IMR-90 (cell line): Measurements from ENCODE around the gene BOD1L1. TPM values are rescaled to one million over a fixed set of nuclear protein-coding genes. Genes with fewer than 3 reads are reported as not detected.

Experiments used
- ATAC-seq: fragments of 200-7000 bp; cut with Tn5 transposase; 2 replicates; pipeline ENCODE4 v1.9.1; 2020; ENCODE audit warnings: low read depth, mild to moderate bottlenecking, moderate library complexity
- BruUV-seq: library from RNA; stranded (reverse); fragments of 400-500 nt; replicated peaks from 2 replicates; lab custom pipeline; 2021; lab: Mats Ljungman, UMichigan
- CTCF ChIA-PET: fragments of 300-600 bp; formaldehyde crosslinking; extraction: SDS; loops from one replicate; lab custom pipeline; 2021; ENCODE audit warnings: antibody characterized with exemption; lab: Yijun Ruan, JAX
- POLR2A ChIA-PET: fragments of 300-600 bp; sonication (Branson Sonifier 250); formaldehyde crosslinking; loops from one replicate; lab custom pipeline; 2022; ENCODE audit warnings: antibody characterized with exemption; ENCODE audit not compliant: unreplicated experiment; lab: Charles Lee
- DNase-seq: peaks from one replicate; pipeline ENCODE4 v3.0.0; 2013
- H2AFZ ChIP-seq: replicated peaks from 2 replicates; pipeline ENCODE3; 2013; ENCODE audit warnings: low read length, mild to moderate bottlenecking; ENCODE audit not compliant: poor library complexity
- H2AK5ac ChIP-seq: 2 replicates; pipeline ENCODE4 v1.6.1; 2013; ENCODE audit warnings: low read depth, low read length, inconsistent platforms
- H2AK9ac ChIP-seq: replicated peaks from 2 replicates; pipeline ENCODE3; 2013; ENCODE audit warnings: mild to moderate bottlenecking, low read depth, low read length, moderate library complexity; ENCODE audit not compliant: poor library complexity
- H2BK120ac ChIP-seq: 2 replicates; pipeline ENCODE4 v1.6.1; 2013; ENCODE audit warnings: low read depth, low read length, inconsistent platforms
- H2BK15ac ChIP-seq: 3 replicates; pipeline ENCODE4 v1.6.1; 2013; ENCODE audit warnings: low read depth, low read length, inconsistent platforms
- H2BK20ac ChIP-seq: 2 replicates; pipeline ENCODE4 v1.6.1; 2013; ENCODE audit warnings: low read depth, mild to moderate bottlenecking, inconsistent platforms, low read length, moderate library complexity
- H2BK5ac ChIP-seq: 2 replicates; pipeline ENCODE4 v1.6.1; 2013; ENCODE audit warnings: mild to moderate bottlenecking, low read depth, low read length, inconsistent platforms; ENCODE audit not compliant: poor library complexity, severe bottlenecking
- H3K14ac ChIP-seq: replicated peaks from 2 replicates; pipeline ENCODE4 v1.6.1; 2013; ENCODE audit warnings: low read depth, low read length, inconsistent platforms
- H3K18ac ChIP-seq: 2 replicates; pipeline ENCODE4 v1.6.1; 2013; ENCODE audit warnings: low read depth, low read length, control low read depth
- H3K23ac ChIP-seq: 2 replicates; pipeline ENCODE4 v1.6.1; 2013; ENCODE audit warnings: low read depth, low read length, inconsistent platforms
- H3K27ac ChIP-seq: 2 replicates; pipeline ENCODE4 v1.5.1; 2013; ENCODE audit warnings: mild to moderate bottlenecking, control low read depth, low read length; ENCODE audit not compliant: insufficient read depth
- H3K27me3 ChIP-seq: 2 replicates; pipeline ENCODE4 v1.6.1; 2013; ENCODE audit warnings: low read length; ENCODE audit not compliant: control insufficient read depth, insufficient read depth
- H3K36me3 ChIP-seq: 2 replicates; pipeline ENCODE4 v1.6.1; 2013; ENCODE audit warnings: low read length, mixed read lengths; ENCODE audit not compliant: control insufficient read depth, insufficient read depth
- H3K4ac ChIP-seq: 2 replicates; pipeline ENCODE4 v1.6.1; 2013; ENCODE audit warnings: low read depth, low read length, inconsistent platforms
- H3K4me1 ChIP-seq: 2 replicates; pipeline ENCODE4 v1.6.1; 2013; ENCODE audit warnings: low read length, mixed read lengths; ENCODE audit not compliant: control insufficient read depth, insufficient read depth
- H3K4me2 ChIP-seq: 2 replicates; pipeline ENCODE4 v1.6.1; 2013; ENCODE audit warnings: low read depth, mild to moderate bottlenecking, control low read depth, low read length, moderate library complexity
- H3K4me3 ChIP-seq: 2 replicates; pipeline ENCODE4 v1.5.1; 2013; ENCODE audit warnings: low read depth, mild to moderate bottlenecking, control low read depth, low read length, moderate library complexity; ENCODE audit not compliant: insufficient read depth
- H3K56ac ChIP-seq: 2 replicates; pipeline ENCODE4 v1.6.1; 2013; ENCODE audit warnings: low read length, inconsistent platforms; ENCODE audit not compliant: insufficient read depth; ENCODE audit errors: extremely low read depth
- H3K79me1 ChIP-seq, 2 experiments: 2 replicates each; pipeline ENCODE4 v1.6.1; 2013; ENCODE audit warnings: low read length in 2 of 2, inconsistent platforms in 1 of 2, low read depth in 1 of 2
- H3K9ac ChIP-seq: 2 replicates; pipeline ENCODE4 v1.6.1; 2013; ENCODE audit warnings: low read depth, low read length, control low read depth
- H3K9me1 ChIP-seq: 2 replicates; pipeline ENCODE4 v1.6.1; 2013; ENCODE audit warnings: low read length, inconsistent platforms; ENCODE audit not compliant: insufficient read depth
- H3K9me3 ChIP-seq: 2 replicates; pipeline ENCODE4 v1.6.1; 2013; ENCODE audit warnings: low read length; ENCODE audit not compliant: control insufficient read depth, insufficient read depth
- H4K20me1 ChIP-seq: 2 replicates; pipeline ENCODE4 v1.6.1; 2013; ENCODE audit warnings: low read length, inconsistent platforms; ENCODE audit not compliant: insufficient read depth
- H4K5ac ChIP-seq: 2 replicates; pipeline ENCODE4 v1.6.1; 2013; ENCODE audit warnings: mild to moderate bottlenecking, low read depth, low read length, control low read depth
- H4K8ac ChIP-seq, 2 experiments: 2 replicates each; pipeline ENCODE4 v1.6.1; 2013; ENCODE audit warnings: low read depth in 2 of 2, low read length in 2 of 2, control low read depth in 1 of 2, inconsistent platforms in 1 of 2
- H4K91ac ChIP-seq: 2 replicates; pipeline ENCODE4 v1.6.1; 2013; ENCODE audit warnings: low read depth, low read length, inconsistent platforms; ENCODE audit not compliant: insufficient read depth
- CEBPB ChIP-seq: IDR thresholded peaks from 2 replicates; pipeline ENCODE4 v1.6.1; 2012; ENCODE audit warnings: low read depth, low read length, improper control_type of control experiment
- FOS ChIP-seq: fragments of 150-350 bp; IDR thresholded peaks from 2 replicates; pipeline ENCODE4 v1.6.1; 2016; ENCODE audit warnings: low read depth, low read length
- MAFK ChIP-seq: IDR thresholded peaks from 2 replicates; pipeline ENCODE4 v1.6.1; 2012; ENCODE audit warnings: low read depth, low read length, improper control_type of control experiment
- MAZ ChIP-seq: IDR thresholded peaks from 2 replicates; pipeline ENCODE4 v1.6.1; 2012; ENCODE audit warnings: low read depth, mild to moderate bottlenecking, low read length, improper control_type of control experiment, moderate library complexity, borderline replicate concordance
- MXI1 ChIP-seq: IDR thresholded peaks from 2 replicates; pipeline ENCODE4 v1.6.1; 2012; ENCODE audit warnings: low read depth, mild to moderate bottlenecking, low read length, moderate library complexity, borderline replicate concordance
- NFE2L2 ChIP-seq: fragments of 150-350 bp; IDR thresholded peaks from 2 replicates; pipeline ENCODE4 v1.6.1; 2016; ENCODE audit warnings: low read depth, mild to moderate bottlenecking, low read length
- POLR2A ChIP-seq: IDR thresholded peaks from 2 replicates; pipeline ENCODE4 v1.6.1; 2012; ENCODE audit warnings: mild to moderate bottlenecking, low read depth, low read length
- RAD21 ChIP-seq: IDR thresholded peaks from 2 replicates; pipeline ENCODE4 v1.6.1; 2012; ENCODE audit warnings: low read length, improper control_type of control experiment
- RCOR1 ChIP-seq: IDR thresholded peaks from 2 replicates; pipeline ENCODE4 v1.6.1; 2012; ENCODE audit warnings: mild to moderate bottlenecking, low read length, improper control_type of control experiment; ENCODE audit not compliant: insufficient replicate concordance
- SMC3 ChIP-seq: fragments of 150-350 bp; IDR thresholded peaks from 2 replicates; pipeline ENCODE4 v1.6.1; 2016; ENCODE audit warnings: low read depth, mild to moderate bottlenecking, antibody characterized with exemption, low read length, moderate library complexity
- WGBS, 2 experiments: methylation state at CpG; one replicate each; pipeline versions ENCODE4 v1.1.5 to v1.1.7; 2013; ENCODE audit warnings: missing lambda C conversion rate in 2 of 2; ENCODE audit not compliant: insufficient read length in 1 of 2; ENCODE audit errors: extremely low coverage in 2 of 2; 5-methylcytosine and 5-hydroxymethylcytosine counted together
- dilution Hi-C: fragments of 300-500 bp; cut with HindIII; formaldehyde crosslinking; loops from one replicate; pipeline ENCODE4 v1.14.3; 2018; ENCODE audit warnings: low sequenced_read_pairs; ENCODE audit not compliant: unreplicated experiment
- in situ Hi-C: fragments of 300-500 bp; cut with MboI; formaldehyde crosslinking; loops from 3 replicates; pipeline ENCODE4 v1.14.3; 2019; ENCODE audit warnings: low sequenced_read_pairs, inconsistent platforms, mixed read lengths
- intact Hi-C: fragments of 100-400 bp; cut with micrococcal nuclease; formaldehyde crosslinking; loops from 2 replicates; pipeline ENCODE4 v1.10.0; 2022
- polyA plus RNA-seq, 3 experiments: library from polyadenylated mRNA; depleted of rRNA; stranded (reverse); fragments of >200 nt; gene quantifications; 2 replicates each; pipeline ENCODE4 v1.2.3, GENCODE V29; 2012; ENCODE audit warnings: low replicate concordance in 1 of 3
- total RNA-seq: library from RNA; depleted of rRNA; stranded (reverse); fragments of >200 nt; gene quantifications from 2 replicates; pipeline ENCODE4 v1.2.3, GENCODE V29; 2012
- TF ChIP-seq, protein P1 (sequence below): conservative IDR thresholded peaks from 2 replicates; pipeline ENCODE4 v1.5.1; 2012; ENCODE audit warnings: mild to moderate bottlenecking, low read depth, low read length, improper control_type of control experiment
- TF ChIP-seq, protein P2 (sequence below): fragments of 150-350 bp; IDR thresholded peaks from 2 replicates; pipeline ENCODE4 v1.6.1; 2016; ENCODE audit warnings: low read depth, mild to moderate bottlenecking, low read length, moderate library complexity, borderline replicate concordance
- TF ChIP-seq, protein P3 (sequence below): fragments of 150-350 bp; IDR thresholded peaks from 2 replicates; pipeline ENCODE4 v1.6.1; 2017; ENCODE audit warnings: mild to moderate bottlenecking, antibody characterized with exemption, low read length, low read depth

BOD1L1 gene
- total and polyA plus RNA-seq, 2 of the 4 experiments (the other 2 are of a cell fraction): 13.5 to 26.9 TPM

DNA sequence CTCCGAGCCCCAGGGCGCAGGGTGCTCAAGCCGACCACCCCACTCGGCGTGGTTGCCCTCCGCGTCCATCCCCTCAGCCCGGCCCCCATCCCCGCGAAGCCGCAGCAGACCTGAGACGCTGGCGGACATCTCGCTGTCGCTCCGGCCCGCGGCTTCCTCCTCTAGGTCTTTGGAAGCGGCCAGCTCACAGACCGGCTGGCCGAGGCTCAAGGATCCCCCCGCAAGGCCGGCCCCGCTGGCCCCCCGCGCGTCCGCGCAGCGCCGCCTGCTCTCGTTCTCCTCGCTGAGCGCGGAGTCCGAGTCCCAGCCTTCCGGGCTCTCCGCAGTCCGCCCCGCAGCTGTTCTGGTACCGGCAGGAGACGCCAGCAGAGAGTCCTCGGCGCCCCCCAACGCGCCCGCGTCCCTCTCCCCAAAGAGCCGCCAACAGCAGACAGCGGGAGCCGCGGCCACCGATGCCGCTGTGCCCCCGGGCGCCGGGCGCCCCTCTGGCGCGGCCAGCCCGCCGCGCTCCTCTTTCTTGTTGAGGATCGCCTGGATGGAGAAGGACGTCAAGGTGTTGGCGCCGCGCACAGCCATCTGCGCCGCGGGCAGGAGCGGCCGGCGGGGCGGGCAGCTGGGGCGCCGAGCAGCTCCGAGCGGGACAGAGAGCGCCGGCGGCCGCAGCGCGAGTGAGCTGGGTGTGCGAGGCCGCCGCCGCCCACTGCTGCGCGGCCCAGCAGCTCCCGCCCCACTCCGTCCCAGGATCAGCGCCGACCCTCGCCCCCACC is 83.5 kb downstream of the BOD1L1 start, which contains the start of gene NKX3-2:
NKX3-2 (minus strand) TSS at position 670 of the 767 bp plus-strand sequence; CDS start at position 576, 94 bp downstream.
- peak; percentile 59 for ATAC-seq

More for the DNA sequence above, 83.5 kb downstream of the BOD1L1 start, which contains the start of gene NKX3-2:
- Histone ChIP-seq H4K20me1 (peaks cover 5% of the 10 kb centered on the region), H3K36me3 (no peaks in the 10 kb centered on the region), H2BK20ac (no peak within 1 kb of the TSS), H3K27me3 (peaks cover 78% of the 10 kb centered on the region), H3K9me1 (peaks cover 2% of the 10 kb centered on the region; the same call in 1 of the 2 replicates), H3K18ac (no peak within 1 kb of the TSS), H3K79me1 (no peaks in the 10 kb centered on the region), H3K4me3 (peak within 1 kb of the TSS; percentile 58), H4K91ac (no peak within 1 kb of the TSS), H3K9me3 (peaks cover 16% of the 10 kb centered on the region), H2BK120ac (no peak within 1 kb of the TSS), H2AK5ac (no peak within 1 kb of the TSS), H3K4me2 (peak within 1 kb of the TSS; percentile 100), H3K56ac (no peak within 1 kb of the TSS), H3K27ac (no peak within 1 kb of the TSS), H3K4me1 (no peaks in the 10 kb centered on the region; the same call in 1 of the 2 replicates), H2AK9ac (peak within 1 kb of the TSS; percentile 71), H4K5ac (no peak within 1 kb of the TSS), H3K14ac (no peak within 1 kb of the TSS), H2AFZ (peak within 1 kb of the TSS; percentile 96), H3K23ac (no peak within 1 kb of the TSS), H2BK5ac (no peak within 1 kb of the TSS), H2BK15ac (no peak within 1 kb of the TSS), H3K9ac (no peak within 1 kb of the TSS), H3K4ac (no peak within 1 kb of the TSS), H4K8ac (no peak within 1 kb of the TSS)
- no peak for TF ChIP-seq FOS
- TF ChIP-seq RAD21: no peak
- TF ChIP-seq NFE2L2: no peak
- no peak for TF ChIP-seq MAZ
- TF ChIP-seq, protein P1, sequence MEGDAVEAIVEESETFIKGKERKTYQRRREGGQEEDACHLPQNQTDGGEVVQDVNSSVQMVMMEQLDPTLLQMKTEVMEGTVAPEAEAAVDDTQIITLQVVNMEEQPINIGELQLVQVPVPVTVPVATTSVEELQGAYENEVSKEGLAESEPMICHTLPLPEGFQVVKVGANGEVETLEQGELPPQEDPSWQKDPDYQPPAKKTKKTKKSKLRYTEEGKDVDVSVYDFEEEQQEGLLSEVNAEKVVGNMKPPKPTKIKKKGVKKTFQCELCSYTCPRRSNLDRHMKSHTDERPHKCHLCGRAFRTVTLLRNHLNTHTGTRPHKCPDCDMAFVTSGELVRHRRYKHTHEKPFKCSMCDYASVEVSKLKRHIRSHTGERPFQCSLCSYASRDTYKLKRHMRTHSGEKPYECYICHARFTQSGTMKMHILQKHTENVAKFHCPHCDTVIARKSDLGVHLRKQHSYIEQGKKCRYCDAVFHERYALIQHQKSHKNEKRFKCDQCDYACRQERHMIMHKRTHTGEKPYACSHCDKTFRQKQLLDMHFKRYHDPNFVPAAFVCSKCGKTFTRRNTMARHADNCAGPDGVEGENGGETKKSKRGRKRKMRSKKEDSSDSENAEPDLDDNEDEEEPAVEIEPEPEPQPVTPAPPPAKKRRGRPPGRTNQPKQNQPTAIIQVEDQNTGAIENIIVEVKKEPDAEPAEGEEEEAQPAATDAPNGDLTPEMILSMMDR: no peak
- TF ChIP-seq, protein P2, sequence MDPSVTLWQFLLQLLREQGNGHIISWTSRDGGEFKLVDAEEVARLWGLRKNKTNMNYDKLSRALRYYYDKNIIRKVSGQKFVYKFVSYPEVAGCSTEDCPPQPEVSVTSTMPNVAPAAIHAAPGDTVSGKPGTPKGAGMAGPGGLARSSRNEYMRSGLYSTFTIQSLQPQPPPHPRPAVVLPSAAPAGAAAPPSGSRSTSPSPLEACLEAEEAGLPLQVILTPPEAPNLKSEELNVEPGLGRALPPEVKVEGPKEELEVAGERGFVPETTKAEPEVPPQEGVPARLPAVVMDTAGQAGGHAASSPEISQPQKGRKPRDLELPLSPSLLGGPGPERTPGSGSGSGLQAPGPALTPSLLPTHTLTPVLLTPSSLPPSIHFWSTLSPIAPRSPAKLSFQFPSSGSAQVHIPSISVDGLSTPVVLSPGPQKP: no peak
- no peak for TF ChIP-seq RCOR1
- no peak for TF ChIP-seq SMC3
- TF ChIP-seq MAFK: no peak
- TF ChIP-seq MXI1: no peak
- TF ChIP-seq POLR2A: no peak
- TF ChIP-seq CEBPB: no peak
- TF ChIP-seq, protein P3, sequence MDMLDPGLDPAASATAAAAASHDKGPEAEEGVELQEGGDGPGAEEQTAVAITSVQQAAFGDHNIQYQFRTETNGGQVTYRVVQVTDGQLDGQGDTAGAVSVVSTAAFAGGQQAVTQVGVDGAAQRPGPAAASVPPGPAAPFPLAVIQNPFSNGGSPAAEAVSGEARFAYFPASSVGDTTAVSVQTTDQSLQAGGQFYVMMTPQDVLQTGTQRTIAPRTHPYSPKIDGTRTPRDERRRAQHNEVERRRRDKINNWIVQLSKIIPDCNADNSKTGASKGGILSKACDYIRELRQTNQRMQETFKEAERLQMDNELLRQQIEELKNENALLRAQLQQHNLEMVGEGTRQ: no peak
- ChIA-PET CTCF (interaction anchor here (0.6 kb wide), 1 partner anchor 33 kb away, joined by 4 read pairs; no protein-coding TSS in a partner anchor), POLR2A (interaction anchor here (0.7 kb wide), 1 partner anchor 19 kb away, joined by 4 read pairs; no protein-coding TSS in a partner anchor)
- WGBS, 2 experiments: 2% methylated on average over 43 of the region's 96 CpGs; no CpG with 5 or more reads in 1 of the 2 experiments
- DNase-seq: peak; percentile 20
- dilution Hi-C loops: no loop called here
- no TSS peak for BruUV-seq
- intact Hi-C loops: loop anchor here (2.0 kb wide), 1 partner anchor 59 kb away; the partner anchor contains the start of gene RAB28
- in situ Hi-C loops: no loop called here
